SU-DHL-6 (cell line): ENCODE data around the gene TNFRSF9.

Experiments used
- CTCF ChIP-seq: fragments of 200-600 bp; sonication (generic); IDR thresholded peaks from one replicate; pipeline ENCODE4 v1.5.1; 2017; ENCODE audit warnings: antibody characterized with exemption, mild to moderate bottlenecking, low read length, moderate library complexity; ENCODE audit not compliant: insufficient read depth, poor library complexity, severe bottlenecking
- EZH2phosphoT487 ChIP-seq: fragments of 200-600 bp; sonication (generic), shearing (Covaris generic); conservative IDR thresholded peaks from 2 replicates; pipeline ENCODE4 v1.6.1; 2018; ENCODE audit warnings: mild to moderate bottlenecking, antibody characterized with exemption, low read length, moderate library complexity, mixed read lengths

GRCh38 chr1:7905262-7905661 lies 35.4 kb downstream of the TNFRSF9 start:
- TF ChIP-seq CTCF (no peak), EZH2phosphoT487 (no peak)
